Activated T-cell treated with anti-CD3 and anti-CD28 coated beads for 1 hour (primary cell): ENCODE data around the gene HLA-F.

Source experiments
- DNase-seq: peaks from one replicate; pipeline ENCODE4 v3.0.0-alpha.2; 2020; ENCODE audit warnings: low read depth

HLA-F gene

DNA sequence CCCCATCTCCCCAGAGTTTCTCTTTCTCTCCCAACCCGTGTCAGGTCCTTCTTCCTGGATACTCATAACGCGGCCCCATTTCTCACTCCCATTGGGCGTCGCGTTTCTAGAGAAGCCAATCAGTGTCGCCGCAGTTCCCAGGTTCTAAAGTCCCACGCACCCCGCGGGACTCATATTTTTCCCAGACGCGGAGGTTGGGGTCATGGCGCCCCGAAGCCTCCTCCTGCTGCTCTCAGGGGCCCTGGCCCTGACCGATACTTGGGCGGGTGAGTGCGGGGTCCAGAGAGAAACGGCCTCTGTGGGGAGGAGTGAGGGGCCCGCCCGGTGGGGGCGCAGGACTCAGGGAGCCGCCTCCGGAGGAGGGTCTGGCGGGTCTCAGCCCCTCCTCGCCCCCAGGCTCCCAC, at the start of gene HLA-F:
Gene HLA-F, plus strand, starts transcription at position 173 of the 404 bp plus-strand sequence. Its CDS starts 30 bp downstream, at position 203.
- DNase-seq = peak; percentile 70

DNA sequence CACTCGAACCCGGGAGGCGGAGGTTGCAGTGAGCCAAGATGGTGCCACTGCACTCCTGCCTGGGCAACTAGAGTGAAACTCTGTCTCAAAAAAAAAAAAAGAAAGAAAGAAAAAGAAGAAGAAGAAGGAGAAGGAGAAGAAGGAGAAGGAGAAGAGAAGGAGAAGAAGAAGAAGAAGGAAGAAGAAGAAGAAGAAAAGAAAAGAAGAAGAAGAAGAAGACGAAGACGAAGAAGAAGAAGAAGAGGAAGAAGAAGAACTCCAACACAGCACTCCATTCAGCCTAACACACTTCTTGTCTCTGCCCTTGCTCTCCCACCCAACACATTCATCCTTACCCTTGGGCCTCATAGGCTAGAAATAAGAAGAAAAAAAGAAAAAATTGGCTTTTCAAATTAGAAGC, 49.2 kb upstream of the HLA-F start:
- DNase-seq = no peak

DNA sequence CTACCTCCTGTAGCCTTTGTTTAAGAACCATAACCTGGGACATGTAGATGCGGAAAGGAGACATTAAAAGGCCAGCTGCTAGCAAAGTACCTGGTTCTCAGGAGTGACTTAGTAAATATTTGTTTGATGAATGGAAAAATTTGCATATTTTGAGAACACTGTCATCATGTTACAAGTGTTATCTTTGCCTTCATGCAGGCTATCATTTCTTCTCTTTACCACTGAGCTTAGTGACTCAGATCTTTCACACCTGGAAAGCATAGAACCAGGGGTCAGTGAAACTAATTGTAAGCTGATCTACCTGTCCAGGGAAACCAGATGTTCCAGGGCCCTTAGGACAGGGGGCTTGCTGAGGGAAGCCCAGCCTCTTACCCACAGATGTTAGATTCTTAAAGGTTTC, 47.7 kb upstream of the HLA-F start:
- DNase-seq = no peak

DNA sequence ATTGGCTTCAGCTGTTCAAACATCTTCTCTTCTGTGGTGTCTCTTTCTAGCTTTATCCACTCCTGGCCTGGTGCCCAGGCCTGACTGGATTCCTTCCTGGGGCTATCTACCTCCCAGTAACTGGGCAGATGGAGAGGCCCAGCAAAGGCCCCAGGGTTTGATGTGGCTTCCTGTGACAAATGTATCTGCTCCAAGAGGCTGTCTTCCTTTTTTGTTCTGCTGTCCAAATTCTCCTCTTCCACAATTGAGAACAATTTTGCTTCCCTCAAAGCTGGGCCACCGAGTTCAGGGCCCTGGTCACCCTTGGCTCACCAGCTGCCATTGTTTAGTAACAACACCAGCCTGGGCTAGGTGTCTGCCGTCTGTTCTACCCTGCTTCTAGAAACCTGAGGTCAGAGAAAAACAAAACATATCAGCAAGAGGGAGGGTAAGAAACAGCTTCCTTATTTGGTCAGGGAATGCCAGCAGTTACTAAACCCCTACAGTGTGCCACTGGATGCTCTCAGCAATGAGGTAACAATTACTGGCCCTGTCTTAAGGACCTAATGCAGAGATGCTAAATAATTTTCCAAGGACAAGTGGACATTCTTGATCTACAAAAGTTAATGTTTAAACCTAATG, 46.1 kb upstream of the HLA-F start:
- no peak for DNase-seq

DNA sequence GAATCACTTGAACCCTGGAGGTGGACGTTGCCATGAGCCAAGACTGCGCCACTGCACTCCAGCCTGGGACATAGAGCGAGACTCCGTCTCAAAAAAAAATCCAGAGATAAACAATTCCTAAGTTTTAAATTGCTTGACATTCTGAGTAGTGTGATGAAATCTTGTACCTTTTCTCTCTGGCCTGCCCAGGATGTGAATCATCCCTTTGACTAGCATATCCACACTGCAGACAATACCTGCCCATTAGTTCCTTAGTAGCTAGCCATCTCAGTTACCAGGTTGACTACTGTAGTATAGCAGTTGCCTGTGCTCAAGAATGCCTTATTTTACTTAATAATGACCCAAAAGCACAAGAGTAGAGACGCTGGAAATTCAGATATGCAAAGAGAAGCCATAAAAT, 45.1 kb upstream of the HLA-F start:
- no peak for DNase-seq

DNA sequence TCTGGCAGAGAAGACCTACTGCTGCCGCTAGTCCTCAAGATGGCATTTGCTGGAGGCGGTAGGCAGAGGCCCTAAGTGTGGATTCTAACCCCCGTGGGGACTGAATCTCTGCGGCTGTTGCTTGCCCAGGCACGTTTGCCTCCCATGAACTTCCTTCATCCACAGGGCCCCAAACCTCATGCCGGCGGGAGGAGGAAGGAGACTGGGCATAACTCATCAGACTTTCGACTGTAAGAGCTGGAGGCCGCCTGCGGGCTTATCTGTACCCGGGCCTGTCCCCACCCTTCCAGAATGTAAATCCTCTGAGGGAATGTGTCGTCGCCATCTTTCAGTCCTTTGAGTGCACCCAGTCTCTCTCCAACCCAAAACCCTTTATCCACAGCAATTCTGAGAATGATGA, 43.3 kb upstream of the HLA-F start:
- DNase-seq = no peak

DNA sequence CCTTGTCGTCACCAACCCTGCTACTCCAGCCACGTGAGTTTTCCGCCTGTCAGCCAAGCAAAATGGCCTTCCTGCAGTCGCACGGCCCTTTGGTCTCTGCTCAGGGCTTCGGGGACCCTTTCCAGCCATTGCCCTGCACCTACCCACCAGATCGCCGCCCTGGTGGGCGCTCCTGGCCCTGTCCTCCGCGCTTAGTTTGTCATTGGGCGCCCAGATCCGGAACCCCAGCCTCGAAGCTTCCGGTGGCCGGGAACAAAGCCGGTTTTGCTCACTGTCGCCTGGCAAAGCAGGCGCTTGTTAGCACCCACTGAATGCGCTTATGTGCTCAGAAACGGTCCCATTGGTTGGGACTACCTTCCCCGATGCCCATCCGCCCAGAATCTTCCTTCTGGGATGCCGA, 42.8 kb upstream of the HLA-F start:
- DNase-seq = no peak

DNA sequence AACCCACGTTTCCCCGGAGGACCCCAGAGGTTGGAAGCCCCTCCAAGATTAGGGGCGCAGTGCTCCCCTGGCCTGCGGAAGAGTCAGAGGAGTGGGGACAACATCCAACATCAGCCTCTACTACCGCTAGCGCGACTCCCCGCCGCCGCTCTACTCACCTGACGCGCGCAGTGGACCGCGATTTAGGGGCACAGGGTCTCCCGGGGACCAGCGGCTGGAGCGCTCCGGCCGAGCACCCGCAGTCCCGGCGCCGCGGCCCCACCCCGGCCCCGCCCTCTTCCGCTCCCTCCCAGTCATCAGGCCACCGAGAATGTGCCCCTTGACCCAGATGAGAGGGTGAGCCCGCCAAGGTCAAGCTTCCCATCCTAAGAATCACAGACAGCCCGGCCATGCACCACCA, 42.3 kb upstream of the HLA-F start, which contains the start of gene ZFP57:
Gene ZFP57, minus strand, starts transcription at position 249 of the 400 bp plus-strand sequence. CDS start 4,149 bp downstream, outside the sequence.
- DNase-seq = no peak

DNA sequence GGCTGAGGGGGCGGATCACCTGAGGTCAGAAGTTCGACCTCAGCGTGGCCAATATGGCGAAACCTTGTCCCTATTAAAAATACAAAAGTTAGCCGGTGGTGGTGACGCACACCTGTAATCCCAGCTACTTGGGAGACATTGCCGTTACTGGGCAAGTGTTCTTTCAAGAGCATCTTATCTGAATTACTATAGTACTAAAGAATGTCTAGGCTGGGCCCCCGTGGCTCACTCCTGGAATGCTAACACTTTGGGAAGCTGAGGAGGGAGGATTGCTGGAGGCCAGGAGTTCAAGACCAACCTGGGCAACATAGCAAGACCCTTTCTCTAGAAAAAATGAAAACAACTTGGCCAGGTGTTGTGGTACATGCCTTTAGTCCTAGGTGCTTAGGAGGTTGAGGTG, 41.4 kb upstream of the HLA-F start:
- no peak for DNase-seq

DNA sequence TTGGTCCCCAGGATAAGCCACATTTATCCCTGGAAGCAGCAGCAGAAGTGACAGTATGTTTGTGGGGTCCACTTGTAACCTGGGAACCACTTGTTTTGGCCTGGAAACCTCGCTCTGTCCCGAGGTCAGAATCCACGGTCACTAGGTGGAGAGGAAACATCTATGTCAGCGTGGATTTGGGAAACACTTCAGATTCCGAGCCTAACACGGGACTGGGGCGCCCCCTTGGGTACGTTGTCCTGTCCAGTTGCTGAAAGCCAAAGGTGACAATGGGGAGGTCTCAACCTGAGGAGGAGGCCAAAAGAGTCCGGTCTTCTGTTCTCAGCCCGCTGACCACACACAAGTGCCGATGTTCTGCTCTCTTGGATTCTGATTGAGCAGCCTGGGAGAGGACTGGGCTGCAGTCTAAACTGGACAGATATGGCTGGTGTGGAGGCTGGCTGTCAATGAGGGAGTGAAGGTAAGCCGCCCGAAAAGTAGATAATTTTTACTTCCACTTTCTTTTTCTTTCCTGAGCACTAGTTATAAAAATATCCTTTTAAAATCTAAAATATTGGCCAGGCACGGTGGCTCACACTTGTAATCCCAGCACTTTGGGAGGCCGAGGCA, 37.4 kb upstream of the HLA-F start:
- no peak for DNase-seq

DNA sequence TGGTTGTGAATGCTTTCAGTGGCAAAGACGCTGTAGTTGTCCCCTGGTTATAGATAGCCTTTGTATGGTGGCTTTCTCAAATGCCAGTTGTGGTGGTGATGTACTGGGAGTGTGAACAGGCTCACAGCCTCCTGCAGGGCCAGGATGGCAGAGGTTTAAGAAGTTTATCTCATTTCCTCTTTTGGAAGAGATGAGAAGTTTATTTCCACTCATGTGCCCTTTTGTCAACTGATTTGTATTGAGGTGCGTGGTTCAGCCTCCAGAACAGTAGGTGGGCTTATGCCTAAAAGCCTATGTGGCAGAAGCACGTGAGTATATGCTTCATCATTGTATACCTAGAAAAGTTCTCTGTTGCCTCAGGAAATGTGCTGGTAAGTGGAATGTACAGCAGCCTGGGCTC, 28.6 kb upstream of the HLA-F start:
- no peak for DNase-seq

DNA sequence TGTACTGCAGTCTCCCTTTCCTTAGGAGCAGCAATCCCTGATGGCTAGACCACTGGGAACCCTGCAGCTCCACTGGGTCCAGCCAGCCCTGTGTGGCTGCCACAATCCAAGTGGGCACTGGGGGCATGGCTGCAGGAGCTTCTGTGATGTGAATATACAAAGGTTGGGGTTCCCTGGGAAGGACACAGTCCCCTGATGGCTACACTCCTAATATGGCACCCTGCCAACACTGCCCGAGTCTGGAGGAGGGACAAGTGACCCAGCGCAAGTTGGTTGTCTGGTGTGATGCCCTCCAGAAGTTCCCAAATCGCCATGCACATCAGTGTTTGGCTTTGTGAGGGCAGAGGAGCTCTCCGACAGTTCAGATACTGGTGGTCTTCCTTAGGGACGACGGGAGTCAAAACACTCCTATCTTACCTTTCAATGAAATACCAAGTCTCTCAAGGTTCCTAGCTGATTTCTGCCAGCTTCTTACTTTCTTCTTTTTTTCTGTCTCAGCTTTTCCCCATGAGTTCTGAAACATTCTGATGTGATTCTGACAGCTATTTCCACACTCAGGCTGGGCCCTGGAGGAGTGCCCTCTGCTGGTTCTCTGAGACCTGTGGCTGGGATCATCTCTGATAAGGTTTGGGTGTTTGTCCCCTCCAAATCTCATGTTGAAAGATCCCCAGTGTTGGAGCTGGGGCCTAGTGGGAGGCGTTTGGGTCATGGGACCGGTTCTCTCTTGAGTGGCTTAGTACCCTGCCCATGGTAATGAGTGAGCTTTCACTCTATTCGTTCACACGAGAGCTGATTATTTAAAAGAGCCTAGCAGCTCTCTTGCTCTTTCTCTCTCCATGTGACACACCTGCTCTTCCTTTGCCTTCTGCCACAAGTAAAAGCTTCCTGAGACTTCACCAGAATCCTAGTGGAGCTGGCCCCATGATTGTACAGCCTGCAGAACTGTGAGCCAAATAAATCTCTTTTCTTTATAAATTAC, 26.8 kb upstream of the HLA-F start:
- no peak for DNase-seq

DNA sequence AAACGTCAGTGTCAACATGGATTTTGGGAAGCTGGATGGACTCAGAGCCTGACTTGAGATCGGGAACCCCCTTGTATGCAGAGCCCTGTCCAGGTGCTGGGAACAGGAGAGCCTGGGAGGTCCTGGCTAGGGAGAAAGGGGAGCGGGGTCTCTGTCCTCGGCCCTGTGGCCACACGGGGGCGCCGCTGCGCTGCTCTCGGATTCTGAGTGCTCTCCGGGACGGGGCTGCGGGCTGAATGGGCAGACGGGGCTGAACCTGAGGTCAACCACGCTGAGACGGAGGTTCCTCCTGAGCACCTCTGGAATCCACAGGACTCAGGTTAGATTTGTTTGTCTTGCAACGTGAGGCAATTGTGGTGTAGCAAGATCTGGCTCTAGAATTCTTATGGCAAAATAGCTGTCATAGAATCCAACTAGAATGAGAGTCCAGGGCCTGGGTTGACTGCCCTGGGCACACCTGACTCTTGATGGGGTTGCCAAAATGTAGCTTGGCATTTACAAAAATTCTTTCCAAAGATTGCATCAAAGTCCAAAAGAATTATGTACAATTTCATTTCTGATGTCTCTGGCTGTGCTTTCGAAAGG, 20.6 kb upstream of the HLA-F start:
- DNase-seq = peak; percentile 78

DNA sequence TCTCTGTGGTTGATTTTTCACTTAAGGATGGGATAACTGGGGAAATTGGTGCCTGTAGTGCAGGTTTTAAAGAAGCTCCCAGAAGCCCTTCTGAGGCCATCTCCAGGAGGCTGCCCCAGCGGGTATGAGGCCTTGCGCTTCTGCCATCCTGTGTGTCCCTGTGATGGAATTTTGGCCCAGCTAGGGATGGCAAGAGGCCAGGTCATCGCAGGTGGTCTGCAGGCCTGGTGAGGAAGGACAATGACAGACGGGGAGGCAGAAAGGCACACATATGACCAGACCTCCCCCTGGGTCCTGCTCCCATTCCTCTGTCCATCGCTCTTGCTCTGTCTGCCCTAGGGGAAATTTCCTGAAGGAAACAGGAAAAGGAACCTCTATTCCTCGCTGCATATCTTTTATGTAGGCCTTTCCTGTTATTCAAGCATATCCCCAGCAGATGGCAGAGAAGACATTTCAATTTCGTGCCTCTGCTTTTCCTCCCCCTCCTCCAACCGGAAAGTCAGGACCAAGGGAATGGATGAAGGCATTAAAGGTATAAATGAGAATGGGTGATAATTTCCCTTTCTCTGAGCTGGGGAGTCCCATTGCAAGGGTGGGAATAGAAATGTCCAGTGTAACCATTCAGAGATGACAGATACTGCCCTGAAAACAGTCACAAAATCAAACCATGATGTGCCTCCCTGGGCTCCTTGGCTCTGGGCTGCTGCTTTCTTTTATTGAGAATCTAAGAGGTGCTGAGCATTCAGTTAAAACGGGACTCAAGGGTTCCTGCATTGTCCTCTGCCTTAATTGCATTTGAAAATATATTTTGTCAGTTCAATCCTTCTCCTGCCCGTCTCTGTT, 17.6 kb upstream of the HLA-F start:
- no peak for DNase-seq

DNA sequence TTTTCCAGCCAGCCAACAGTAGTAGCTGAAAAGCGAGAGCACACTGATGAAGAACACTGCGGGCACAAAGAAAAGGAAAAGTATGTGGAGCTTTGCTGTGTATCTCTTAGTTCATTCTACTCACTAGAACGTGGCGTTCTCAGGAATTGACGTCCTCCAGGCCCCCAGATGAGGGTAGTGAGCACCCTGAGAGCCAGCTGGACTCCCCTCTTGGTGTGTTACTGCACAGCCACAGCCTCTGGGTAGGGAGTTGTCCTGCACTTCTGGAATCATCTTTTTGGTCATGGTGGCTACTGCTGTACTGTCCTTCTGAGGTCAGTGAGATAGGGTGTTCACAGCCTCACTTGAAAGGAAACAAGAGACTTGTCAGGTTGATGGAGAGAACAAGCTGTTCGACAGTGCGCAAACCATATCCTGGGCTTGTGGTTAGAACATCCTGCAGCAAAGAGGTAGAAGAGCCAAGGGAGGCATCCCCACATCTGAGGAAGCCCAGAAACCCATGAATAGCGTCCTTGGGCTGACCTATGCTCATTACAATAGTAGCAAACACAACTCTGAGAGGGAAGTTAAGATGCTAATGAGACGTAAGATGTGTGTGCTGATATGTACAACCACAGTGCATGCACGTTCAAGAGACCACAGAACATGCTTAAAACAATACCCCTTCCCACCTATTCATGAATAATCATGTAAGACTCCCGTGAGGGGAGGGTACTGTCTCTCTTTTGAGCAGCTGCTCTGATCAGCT, 14.6 kb upstream of the HLA-F start:
- peak; percentile 33 for DNase-seq

DNA sequence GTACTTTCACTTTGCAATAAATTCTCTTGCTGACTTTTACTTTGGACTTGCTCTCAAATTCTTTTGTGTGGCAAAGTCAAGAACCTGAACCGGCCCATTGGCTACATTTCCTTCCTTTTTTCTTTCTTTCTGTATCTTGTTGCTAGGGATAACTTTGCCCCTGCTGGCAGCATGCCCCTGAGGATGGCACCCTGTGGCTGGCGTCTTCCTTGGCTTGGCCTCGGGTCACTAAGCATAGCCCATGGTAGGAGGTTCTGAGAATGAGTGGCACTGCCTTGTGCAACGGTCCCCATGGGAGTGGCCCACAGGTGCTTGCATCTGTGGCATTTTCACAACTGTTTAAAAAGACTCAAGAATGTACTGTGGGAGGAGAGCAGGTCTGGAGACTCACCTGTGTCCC, 14.0 kb upstream of the HLA-F start:
- DNase-seq = no peak

DNA sequence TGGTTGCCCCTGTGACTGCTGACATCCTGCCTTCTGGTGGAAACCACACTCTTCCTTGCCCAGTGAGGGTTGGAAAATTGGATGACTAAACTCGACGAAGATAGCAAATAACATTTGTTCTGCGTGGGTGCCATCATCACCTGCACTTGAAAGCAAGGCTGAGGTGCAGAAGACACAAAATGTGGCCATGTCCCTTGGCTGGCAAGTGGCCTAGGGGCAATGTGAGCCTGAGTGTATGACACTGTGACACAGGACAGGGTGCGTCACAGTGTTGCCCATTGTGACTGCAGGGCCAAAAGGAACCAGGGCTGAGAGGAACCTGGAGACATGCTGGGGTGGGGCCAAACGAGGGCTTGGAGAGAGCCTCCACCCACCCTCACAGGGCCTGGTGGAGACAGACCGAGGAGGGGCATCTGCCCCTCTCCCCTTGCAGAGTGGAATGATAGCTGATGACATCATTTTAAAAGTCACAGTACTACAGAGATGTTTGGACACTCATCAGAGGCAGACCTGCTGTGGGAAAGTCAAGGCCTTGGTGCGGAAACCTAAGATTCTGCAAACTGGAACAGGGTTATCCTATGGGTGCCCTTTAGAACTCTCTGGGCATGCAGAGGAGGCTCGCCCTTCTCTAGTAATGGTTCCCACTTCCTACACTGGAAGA, 12.8 kb upstream of the HLA-F start:
- DNase-seq = no peak

DNA sequence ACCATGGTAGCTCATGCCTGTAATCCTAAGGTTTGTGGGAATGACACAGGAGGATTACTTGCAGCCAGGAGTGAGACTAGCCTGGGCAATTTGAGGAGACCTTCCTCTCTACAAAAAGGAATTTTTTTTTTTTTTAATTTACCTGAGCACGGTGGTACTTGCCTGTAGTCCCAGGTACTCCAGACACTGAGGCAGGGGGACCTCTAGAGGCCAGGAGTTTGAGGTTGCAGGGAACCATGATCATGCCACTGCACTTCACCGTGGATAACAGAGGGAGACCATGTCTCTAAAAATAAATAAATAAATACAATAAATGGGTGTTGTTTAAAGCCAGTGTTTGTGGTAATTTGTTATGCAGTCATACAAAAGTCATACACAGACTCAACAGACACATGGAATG, 2.4 kb upstream of the HLA-F start:
- no peak for DNase-seq

DNA sequence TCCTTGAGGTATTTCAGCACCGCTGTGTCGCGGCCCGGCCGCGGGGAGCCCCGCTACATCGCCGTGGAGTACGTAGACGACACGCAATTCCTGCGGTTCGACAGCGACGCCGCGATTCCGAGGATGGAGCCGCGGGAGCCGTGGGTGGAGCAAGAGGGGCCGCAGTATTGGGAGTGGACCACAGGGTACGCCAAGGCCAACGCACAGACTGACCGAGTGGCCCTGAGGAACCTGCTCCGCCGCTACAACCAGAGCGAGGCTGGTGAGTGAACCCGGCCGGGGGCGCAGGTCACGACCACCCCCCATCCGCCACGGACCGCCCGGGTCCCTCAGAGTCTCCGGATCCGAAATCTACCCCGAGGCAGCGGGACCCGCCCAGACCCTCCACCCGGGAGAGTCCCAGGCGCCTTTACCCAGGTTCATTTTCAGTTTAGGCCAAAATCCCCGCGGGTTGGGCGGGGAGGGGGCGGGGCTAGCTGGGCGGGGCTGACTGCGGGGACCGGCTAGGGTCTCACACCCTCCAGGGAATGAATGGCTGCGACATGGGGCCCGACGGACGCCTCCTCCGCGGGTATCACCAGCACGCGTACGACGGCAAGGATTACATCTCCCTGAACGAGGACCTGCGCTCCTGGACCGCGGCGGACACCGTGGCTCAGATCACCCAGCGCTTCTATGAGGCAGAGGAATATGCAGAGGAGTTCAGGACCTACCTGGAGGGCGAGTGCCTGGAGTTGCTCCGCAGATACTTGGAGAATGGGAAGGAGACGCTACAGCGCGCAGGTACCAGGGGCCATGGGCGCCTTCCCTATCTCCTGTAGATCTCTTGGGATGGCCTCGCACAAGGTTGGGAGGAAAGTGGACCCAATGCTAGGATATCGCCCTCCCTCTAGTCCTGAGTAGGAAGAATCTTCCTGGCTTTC, 693 bp downstream of the HLA-F start:
- peak; percentile 69 for DNase-seq
